Activated CD8-positive, alpha-beta memory T cell treated with anti-CD3 and anti-CD28 coated beads for 1 hour (primary cell): ENCODE data around the gene CDK10.
"Not testable (repeated sequence)": the region's sequence is repeated elsewhere in the genome, so short reads cannot be mapped to it uniquely, and the experiment has no call there.

Experiments used
- DNase-seq, 2 donors: peaks; one replicate each; pipeline ENCODE4 v3.0.0-alpha.2; 2020; ENCODE audit warnings: low read depth in 1 of 2; ENCODE audit errors: extremely low read depth in 1 of 2

CDK10 gene, protein sequence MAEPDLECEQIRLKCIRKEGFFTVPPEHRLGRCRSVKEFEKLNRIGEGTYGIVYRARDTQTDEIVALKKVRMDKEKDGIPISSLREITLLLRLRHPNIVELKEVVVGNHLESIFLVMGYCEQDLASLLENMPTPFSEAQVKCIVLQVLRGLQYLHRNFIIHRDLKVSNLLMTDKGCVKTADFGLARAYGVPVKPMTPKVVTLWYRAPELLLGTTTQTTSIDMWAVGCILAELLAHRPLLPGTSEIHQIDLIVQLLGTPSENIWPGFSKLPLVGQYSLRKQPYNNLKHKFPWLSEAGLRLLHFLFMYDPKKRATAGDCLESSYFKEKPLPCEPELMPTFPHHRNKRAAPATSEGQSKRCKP

DNA sequence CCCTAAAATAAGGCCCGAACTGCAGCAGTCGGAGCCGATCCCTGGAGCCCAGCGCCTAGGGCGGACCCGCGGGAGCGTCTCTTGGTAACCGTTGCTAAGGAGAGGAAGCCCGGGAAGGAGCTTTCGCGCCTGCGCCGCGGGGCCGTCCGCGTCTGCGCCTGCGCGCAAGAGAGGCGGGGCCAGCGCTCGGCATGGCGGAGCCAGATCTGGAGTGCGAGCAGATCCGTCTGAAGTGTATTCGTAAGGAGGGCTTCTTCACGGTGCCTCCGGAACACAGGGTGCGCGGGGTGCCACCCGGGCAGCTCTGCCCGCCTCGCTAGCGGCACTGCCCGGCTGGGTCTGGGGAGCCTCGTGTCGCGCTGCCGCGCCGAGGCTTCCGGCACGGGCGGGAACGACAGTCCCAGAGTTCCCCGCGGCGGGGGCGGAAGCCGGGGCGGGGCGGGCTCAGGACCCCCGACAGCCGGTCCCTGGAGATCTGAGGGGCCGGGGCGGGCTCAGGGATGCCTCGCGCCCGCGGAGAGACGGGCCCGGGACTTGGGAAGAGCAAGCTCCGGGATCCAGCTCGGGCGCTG is at the start of gene CDK10:
Gene CDK10, plus strand, starts transcription at position 170 of the 572 bp plus-strand sequence. Its CDS starts 22 bp downstream, at position 192.
- peak; percentile 36 to 85 for DNase-seq

DNA sequence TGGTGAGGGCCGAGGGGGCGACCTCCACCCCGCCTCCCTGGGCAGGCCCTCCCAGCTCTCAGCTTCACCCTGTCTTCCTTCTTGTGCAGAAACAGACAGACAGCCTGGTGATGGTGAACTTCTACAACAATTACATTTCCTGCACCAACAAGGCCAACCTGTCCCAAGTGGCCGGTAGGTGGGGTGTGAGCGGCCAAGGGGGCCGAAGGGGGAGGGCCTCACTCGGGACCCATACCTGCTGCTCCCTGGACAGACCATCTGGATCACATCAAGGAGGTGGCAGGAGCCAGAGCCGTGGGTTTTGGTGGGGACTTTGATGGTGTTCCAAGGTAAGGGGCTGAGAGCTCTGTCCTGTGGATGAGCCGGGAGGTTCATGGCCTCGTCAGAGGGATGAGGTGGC is 49.1 kb upstream of the CDK10 start:
- DNase-seq = no peak

DNA sequence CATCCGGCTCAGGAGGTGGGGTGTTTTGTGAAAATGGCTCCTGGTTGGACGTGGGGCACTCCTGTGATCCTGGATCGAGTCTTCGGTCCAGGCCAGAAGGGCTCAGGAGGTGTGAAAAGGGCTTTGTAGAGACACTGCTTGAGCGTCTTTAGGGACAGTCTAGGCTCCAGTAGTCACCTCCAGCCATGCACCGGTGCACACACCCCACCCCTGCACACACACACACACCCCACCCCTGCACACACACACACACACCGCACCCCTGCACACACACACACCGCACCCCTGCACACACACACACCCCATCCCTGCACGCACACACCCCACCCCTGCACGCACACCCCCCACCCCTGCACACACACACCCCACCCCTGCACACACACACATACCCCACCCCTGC is 48.0 kb upstream of the CDK10 start:
- DNase-seq = no peak

GRCh38 chr16:89639385-89639784 is 47.1 kb upstream of the CDK10 start:
- DNase-seq = no peak

- no peak for DNase-seq
These were observed 44.9 kb upstream of the CDK10 start for GRCh38 chr16:89641458-89642119.

GRCh38 chr16:89642574-89642973 is 43.9 kb upstream of the CDK10 start:
- no peak for DNase-seq

- DNase-seq = no peak
These were observed 42.7 kb upstream of the CDK10 start for GRCh38 chr16:89643769-89644300.

DNA sequence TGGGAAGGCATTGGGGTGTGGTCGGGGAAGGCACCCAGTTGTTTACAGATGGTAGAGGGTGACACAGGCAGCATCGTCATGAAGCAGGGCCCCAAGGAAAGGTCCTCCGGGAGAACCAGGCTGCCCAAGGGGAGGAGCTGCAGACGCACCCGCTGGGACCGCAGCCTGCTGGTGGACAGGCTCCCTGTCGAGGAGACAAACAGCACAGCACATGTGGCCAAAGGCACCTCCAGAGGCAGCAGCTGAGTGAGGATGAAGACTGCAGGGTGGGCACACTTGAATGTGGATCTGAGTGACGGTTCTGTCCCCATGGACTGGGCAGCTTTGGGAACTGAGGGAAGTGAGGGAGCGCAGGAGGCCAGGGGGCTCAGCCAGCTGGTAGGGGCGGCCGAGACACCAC is 41.4 kb upstream of the CDK10 start:
- no peak for DNase-seq

DNA sequence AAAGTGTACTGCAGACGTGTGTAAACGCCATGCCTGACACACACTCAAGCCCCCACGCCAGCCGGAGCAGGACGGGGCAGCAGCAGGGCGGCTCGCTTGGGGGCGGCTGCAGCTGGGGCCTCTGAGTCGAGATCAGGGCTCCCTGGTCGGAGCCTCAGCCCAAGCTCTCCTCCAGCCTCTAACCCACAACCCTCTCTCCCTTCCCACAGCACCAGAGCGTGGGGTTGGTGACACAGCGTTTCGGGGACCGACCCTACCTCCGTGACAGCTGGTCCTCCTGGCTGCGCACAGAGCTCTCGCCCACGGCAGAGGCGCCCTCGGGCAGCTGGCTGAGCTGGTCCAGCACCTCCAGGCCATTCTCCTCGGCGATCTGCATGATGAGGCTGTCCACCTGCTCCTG is 40.2 kb upstream of the CDK10 start:
- DNase-seq = no peak

GRCh38 chr16:89646906-89647305 is 39.6 kb upstream of the CDK10 start:
- no peak for DNase-seq

DNA sequence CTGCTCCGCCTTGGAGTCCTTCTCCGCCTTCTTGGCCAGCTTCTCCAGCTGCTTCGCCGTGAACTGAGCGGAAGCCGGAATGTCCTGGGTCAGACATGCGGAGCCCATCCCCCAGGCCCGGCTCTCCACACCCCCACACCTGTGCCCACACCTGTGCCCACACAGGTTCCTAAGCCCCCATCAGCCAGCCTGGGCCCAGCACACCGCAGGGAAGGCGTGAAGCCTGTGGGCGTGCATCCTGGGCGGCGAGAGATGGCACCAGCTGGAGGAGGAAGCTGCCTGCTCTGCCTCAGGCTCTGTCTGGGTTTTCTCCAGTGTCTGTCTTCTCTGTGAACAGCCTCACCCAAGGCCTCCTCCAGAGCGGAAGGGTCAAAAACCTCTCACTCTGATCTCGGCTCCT is 34.9 kb upstream of the CDK10 start:
- no peak for DNase-seq

- DNase-seq = no peak
These were observed 32.7 kb upstream of the CDK10 start for GRCh38 chr16:89653656-89654295.

DNA sequence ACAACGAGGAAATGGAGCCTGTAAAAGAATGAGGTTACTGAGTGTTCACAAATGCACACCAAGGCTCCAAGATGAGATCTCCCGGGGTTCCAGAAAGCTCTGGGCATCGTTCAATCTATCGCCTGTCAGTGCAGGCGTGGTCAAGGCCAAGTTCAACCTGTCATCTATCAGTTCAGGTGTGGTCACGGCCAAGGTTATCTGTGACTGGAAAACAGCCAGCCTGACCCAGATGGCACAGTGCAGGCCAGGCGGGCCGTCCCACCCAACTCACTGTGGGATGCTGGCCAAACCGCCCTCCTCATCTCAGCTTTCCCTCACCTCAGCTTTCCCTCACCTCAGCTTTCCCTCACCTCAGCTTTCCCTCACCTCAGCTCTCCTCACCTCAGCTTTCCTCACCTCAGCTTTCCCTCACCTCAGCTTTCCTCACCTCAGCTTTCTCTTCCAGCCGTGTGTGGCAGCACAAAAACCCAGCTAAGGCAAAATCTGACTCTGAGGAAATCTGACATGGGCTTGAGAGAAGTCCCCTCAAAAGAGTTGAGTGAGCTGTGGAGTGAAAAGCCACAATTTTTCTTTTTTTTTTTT is 31.3 kb upstream of the CDK10 start:
- DNase-seq = no peak

DNA sequence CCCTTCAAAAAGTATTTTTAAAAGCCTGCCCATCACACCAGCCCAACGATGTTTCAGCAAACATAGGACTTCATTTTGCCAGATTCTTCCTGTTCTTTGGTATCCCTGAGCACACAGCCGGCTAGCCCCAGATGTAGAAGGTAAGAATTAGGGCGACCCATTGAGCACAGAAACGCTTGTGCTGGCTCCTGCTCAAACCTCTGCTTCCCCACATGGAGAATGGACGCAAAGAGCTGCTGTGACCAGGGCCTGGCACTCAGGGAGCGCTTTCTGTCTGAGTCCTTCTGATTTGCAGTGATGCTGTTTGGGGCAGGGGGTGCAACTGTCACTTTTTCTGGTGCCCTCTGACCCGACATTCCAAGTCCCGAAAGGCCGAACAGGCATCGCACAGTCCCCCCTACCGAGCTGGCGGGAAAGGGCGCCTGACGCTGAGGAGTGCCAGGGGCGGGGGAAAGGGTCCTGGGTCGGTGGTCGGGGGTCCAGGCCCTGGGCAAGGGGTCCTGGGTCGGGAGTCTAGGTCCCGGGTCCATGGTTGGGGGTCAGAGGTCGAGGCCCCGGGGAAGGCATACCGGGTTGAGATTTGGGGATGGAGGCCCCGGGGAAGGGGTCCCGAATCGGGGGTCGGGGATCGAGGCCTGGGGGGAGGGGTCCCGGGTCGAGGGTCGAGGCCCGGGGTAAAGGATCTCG is 29.9 kb upstream of the CDK10 start:
- no peak for DNase-seq

DNA sequence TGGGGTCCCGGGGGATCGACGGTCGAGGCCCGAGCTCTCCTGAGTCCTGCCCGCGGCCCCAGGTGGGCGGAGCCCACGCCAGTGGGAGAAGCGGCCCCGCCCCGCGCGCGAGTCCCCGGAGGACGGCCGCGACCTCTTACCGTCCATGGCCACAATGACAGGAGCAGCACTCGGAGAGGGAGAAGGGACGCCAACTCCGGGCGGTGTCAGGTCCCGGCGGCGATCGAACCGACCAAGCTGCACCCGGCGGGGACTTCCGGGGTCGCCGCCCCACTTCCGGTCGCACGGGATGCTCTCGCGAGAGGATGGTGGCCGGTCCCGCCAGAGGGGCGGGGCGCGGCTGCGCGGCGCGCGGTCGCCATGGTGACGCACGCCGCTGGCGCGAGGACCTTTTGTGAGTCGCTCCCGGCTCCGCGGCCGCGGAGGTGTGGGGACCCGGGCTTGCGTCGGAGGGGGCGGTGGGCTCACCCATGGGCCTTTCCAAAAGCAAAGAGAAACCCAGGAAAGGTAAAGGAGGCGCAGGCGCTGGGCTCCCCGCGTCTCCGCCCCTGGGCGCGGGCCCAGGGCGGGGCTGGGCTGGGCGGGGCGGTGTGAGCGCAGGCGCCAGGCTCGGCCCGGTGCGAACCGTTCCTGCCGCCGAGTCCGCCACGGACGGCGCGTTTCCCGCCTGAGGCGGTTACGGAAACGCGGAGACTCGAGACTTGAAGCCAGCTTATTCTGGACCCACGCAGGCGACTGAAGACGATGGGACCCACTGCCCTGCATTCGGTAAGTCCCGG is 28.9 kb upstream of the CDK10 start, which contains the start of the genes CHMP1A and SPATA33:
Gene CHMP1A, minus strand, starts transcription at position 267 of the 779 bp plus-strand sequence. Its CDS starts 120 bp downstream, at position 147.
Gene SPATA33, plus strand, starts transcription at position 395 of the 779 bp plus-strand sequence. Its CDS starts 76 bp downstream, at position 471.
- DNase-seq = peak; percentile 71 to 89

GRCh38 chr16:89658221-89658879 is 28.1 kb upstream of the CDK10 start:
- no peak for DNase-seq

DNA sequence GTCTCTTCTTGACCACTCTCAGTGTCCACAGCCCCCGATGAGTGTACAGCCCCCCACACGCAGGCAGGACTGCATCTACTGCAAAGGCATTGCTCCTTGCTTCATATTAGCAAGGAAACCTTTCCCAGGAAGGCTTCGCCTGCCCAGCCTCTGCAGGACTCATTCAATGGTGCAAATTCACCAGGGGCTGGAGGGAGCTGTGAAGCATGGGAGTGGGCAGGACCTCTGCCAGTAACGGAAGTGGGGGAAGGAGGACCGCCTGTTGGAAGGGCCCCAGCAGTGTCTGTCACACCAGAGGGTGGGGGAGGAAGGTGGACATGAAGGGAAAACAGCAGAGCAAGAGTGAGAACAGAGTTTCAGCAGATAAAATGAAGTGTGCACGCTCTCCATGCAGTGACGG is 26.3 kb upstream of the CDK10 start:
- DNase-seq = no peak

- no peak for DNase-seq
These were observed 25.3 kb upstream of the CDK10 start for GRCh38 chr16:89661215-89661614.

- DNase-seq = not testable (repeated sequence)
These were observed 22.3 kb upstream of the CDK10 start for GRCh38 chr16:89664238-89664637.
